Neuron (in vitro differentiated cells): ENCODE data around the gene NELL1.

Experiments
- H2AFZ ChIP-seq: one replicate; pipeline ENCODE4 v1.6.1; 2013; ENCODE audit warnings: low read depth, mild to moderate bottlenecking, inconsistent platforms, low read length, moderate library complexity
- H3K27me3 ChIP-seq: one replicate; pipeline ENCODE4 v1.6.1; 2013; ENCODE audit warnings: low read length; ENCODE audit not compliant: insufficient read depth
- H3K36me3 ChIP-seq: one replicate; pipeline ENCODE4 v1.6.1; 2013; ENCODE audit warnings: low read length; ENCODE audit not compliant: insufficient read depth
- H3K4me1 ChIP-seq: one replicate; pipeline ENCODE4 v1.6.1; 2013; ENCODE audit warnings: low read length; ENCODE audit not compliant: insufficient read depth
- H3K4me3 ChIP-seq: 2 replicates; pipeline ENCODE4 v1.5.1; 2013; ENCODE audit warnings: mild to moderate bottlenecking, low read length, moderate library complexity
- H3K9me3 ChIP-seq: one replicate; pipeline ENCODE4 v1.6.1; 2013; ENCODE audit warnings: low read length

NELL1 gene

DNA sequence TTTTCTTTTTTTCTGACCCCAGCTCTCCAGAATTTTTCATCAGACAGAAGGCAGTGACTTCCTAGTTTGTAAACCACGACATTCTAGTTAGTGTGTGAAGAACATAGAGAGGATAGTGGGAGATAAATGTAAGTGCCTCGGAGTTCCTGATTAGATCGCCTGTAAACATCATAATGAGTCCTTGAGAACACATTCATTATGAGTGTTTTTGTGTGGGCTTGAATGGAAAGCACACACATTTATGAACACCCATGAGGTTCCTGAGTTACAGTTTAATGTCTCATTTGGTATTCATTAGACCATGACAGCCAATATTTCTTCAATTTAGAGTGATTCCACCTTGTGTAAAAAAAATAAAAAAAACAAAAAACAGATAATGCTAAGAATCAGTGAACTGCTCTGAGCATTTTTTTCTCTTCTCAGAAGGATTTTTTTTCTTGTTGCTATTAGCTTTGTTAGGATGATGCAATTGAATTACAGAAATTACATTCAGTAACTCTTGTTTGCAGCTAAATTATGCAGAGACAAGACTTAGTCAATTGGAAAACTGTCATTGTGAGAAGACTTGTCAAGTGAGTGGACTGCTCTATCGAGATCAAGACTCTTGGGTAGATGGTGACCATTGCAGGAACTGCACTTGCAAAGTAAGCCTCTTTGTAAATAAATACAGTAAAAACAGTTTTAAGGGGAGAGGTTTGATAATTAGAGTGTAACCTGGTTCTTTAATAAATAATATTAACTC, 257.6 kb downstream of the NELL1 start:
- no peaks in the 10 kb centered on the region for H3K4me1 ChIP-seq
- H3K4me3 ChIP-seq, result no peak overlapping the region
- no peaks in the 10 kb centered on the region for H3K36me3 ChIP-seq
- H2AFZ ChIP-seq, result no peak overlapping the region
- H3K27me3 ChIP-seq, result no peaks in the 10 kb centered on the region
- H3K9me3 ChIP-seq, result no peaks in the 10 kb centered on the region

DNA sequence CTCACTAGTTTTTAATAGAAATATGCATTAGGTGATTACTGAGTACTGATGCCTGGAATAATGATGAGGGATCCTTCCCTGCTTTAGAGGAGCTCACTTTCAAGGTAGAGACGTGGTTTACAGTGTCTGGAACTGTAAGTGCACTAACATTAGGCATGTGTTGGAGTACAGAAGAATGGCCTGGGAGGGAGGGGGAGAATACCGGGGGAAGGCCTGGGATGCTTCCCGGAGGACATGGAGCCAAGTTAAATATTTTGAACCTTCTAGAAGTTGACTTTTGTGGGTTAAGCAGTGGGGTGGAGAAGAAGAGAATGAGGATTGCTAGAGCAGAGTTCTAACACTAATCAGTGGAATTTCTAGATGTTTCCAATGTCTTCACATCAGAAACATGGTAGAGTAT, 261.6 kb downstream of the NELL1 start:
- Histone ChIP-seq H3K4me3 (no peak overlapping the region), H2AFZ (no peak overlapping the region), H3K9me3 (no peaks in the 10 kb centered on the region)

DNA sequence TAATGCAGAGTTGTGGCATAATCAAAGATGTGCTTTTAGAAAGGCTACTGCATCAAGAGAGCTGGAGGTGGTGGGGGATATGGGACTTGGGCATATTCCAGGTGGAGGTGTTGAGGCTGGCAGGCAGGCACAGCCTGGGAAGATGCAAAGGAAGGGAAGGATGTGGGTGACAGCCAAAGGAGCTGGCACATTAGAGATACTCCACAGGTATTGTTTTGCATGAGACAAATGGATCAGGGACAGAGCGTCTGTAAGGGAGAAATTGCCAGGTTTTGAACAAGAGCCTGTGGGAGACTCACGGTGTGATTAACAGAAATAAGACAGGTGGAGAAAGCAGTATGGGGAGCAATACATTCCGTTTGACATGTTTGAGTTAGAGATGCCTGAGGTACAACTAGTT, 263.7 kb downstream of the NELL1 start:
- no peaks in the 10 kb centered on the region for H3K4me1 ChIP-seq
- no peak overlapping the region for H3K4me3 ChIP-seq
- no peak overlapping the region for H2AFZ ChIP-seq
- H3K36me3 ChIP-seq, result no peaks in the 10 kb centered on the region
- H3K27me3 ChIP-seq, result peaks cover 2% of the 10 kb centered on the region
- H3K9me3 ChIP-seq, result no peaks in the 10 kb centered on the region

More for the DNA sequence above, 261.6 kb downstream of the NELL1 start:
- no peaks in the 10 kb centered on the region for H3K27me3 ChIP-seq
- H3K4me1 ChIP-seq, result no peaks in the 10 kb centered on the region
- H3K36me3 ChIP-seq, result no peaks in the 10 kb centered on the region

DNA sequence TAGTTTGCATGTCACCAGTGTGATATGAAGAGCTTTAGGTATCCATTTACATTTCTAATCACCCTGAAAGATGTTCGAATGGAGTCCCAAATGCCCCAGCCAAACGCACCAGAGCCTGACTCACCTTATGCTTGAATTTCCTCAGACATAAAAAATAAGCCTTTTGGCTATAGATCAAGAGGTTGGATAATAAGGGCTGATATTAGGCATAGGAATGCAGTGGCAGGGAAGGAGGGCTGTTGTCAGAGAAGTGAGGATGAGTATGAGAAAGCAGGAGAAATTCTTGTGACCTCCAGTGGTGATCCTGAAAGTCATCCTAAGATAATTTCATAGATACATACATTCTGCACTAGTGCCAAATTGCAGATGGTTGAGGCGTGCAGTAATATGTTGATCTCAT, 264.6 kb downstream of the NELL1 start:
- Histone ChIP-seq H3K4me1 (no peaks in the 10 kb centered on the region), H3K36me3 (no peaks in the 10 kb centered on the region), H3K27me3 (peaks cover 2% of the 10 kb centered on the region), H3K9me3 (no peaks in the 10 kb centered on the region), H2AFZ (no peak overlapping the region), H3K4me3 (no peak overlapping the region)

DNA sequence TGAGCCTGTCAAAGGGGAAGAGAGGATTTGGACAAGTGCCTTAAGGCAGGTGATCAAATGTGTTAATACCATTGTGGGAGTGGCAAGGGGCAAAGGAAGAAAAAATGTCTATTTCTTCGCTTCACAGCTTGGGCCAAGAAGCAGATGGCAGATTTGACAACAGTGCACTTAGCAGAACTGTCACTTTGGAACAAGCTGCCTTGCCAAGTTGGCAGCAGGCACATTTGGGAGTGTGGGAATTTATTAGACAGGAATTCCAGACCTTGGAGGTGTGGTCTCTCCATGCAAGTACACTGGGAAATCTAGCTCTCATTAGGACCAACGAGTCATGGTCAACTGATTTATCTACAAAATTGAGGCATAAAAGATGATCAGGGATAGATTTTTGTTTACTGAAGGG, 265.1 kb downstream of the NELL1 start:
- Histone ChIP-seq H3K36me3 (no peaks in the 10 kb centered on the region), H3K4me3 (no peak overlapping the region), H3K9me3 (no peaks in the 10 kb centered on the region), H3K27me3 (peaks cover 2% of the 10 kb centered on the region), H3K4me1 (no peaks in the 10 kb centered on the region), H2AFZ (no peak overlapping the region)

DNA sequence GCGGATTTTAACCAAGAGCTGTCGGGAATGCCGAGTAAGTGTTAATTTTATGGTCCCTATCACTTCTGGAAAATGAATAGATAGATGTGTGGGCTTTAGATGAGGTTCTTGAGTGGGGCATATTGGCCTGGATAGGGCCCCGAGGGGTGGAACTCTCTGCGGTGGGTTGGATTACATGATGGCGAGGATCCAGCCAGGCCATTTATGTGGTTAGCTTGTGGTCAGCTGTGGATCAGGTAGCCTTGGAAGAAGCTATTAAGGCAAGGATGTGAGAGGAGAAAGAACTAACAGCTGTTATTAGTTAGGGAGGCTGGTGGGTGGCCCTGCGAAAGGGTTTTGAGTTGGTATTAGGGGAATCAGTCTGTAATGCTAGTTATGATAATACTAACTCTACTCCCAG, 268.4 kb downstream of the NELL1 start:
- no peak overlapping the region for H3K4me3 ChIP-seq

DNA sequence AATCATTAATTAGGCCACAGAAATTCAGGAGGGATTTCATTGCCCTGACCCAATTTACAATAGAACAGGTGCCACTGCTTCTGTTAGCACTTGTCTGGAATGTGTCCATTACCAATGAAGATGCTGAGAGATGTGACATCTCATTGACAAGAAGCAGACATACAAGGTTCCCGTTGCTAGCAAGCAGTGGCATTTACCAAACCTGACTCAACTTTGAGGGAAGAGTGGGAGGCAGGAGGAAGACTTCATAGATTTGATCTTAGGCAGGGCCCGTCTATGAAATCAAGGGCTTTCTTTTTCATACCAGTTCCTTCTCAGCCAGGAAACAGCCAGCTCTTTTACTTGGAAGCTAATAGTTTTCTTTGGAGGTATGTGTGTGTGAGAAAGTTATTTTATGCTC, 280.2 kb downstream of the NELL1 start:
- Histone ChIP-seq H3K36me3 (no peaks in the 10 kb centered on the region), H3K4me3 (no peak overlapping the region), H3K27me3 (no peaks in the 10 kb centered on the region), H3K9me3 (no peaks in the 10 kb centered on the region), H2AFZ (no peak overlapping the region), H3K4me1 (no peaks in the 10 kb centered on the region)

More for the DNA sequence above, 268.4 kb downstream of the NELL1 start:
- no peaks in the 10 kb centered on the region for H3K9me3 ChIP-seq
- H3K36me3 ChIP-seq, result no peaks in the 10 kb centered on the region
- no peaks in the 10 kb centered on the region for H3K4me1 ChIP-seq
- peaks cover 2% of the 10 kb centered on the region for H3K27me3 ChIP-seq
- H2AFZ ChIP-seq, result no peak overlapping the region

DNA sequence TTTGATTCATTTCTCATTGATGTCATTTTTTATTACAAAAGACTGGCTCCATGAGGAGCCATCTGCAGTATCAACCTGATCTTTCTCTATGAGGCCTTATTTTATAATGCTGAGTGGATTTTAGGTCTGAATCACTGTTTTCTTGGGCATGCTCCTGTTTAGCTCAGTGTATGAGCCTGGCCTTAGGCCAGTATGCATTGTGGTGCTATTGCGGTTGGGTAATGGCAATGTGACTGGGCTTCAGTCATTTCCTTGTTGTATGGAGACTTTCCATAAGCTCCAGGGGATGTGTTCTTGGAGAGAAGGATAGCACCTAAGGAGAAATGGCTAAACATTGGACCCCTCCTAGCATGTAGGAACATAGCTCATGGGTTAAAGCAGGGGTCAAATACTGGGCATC, 293.2 kb downstream of the NELL1 start:
- Histone ChIP-seq H3K9me3 (no peaks in the 10 kb centered on the region), H3K4me3 (no peak overlapping the region), H3K36me3 (no peaks in the 10 kb centered on the region), H3K27me3 (no peaks in the 10 kb centered on the region), H3K4me1 (no peaks in the 10 kb centered on the region), H2AFZ (no peak overlapping the region)

DNA sequence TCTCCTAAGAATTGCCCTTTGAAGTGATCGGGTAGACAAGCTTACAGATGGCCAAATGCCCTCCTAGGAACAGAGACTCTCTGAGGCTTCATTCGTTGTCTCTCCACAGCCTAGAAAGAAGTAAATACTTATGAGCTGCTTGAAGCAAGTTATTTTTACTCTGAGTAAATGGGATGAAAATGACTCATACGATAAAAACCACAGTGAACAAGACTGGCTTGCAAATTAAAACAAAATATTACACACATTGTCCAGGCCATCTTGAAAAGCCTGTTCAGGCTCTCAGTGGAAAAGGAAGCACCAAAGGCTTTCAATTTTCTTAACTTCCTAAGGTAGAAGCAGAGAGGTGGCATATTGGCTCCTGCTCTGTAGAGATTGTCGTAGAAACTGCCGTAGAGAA, 294.2 kb downstream of the NELL1 start:
- Histone ChIP-seq H3K27me3 (no peaks in the 10 kb centered on the region), H3K4me1 (no peaks in the 10 kb centered on the region), H2AFZ (no peak overlapping the region), H3K9me3 (no peaks in the 10 kb centered on the region), H3K36me3 (no peaks in the 10 kb centered on the region), H3K4me3 (no peak overlapping the region)

DNA sequence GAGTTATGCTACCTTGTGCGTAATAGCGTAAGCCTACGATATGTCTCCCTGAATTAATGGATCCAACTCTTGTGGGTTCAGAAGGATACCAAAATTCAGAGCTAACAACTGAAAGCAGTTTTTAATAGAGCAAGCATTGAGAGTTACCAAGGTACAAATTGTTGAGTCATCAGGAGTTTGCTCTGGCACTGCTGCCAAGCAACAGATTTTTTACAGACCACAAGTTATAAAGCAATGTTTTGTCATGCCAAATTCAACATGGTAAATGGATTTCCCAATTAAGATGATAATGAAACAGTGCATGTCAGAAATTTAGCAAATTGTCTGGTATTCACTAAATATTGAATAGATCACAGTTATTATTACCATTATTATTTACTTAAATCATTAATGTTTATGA, 295.6 kb downstream of the NELL1 start:
- no peaks in the 10 kb centered on the region for H3K4me1 ChIP-seq
- H3K4me3 ChIP-seq, result no peak overlapping the region
- H2AFZ ChIP-seq, result no peak overlapping the region
- no peaks in the 10 kb centered on the region for H3K9me3 ChIP-seq
- H3K36me3 ChIP-seq, result no peaks in the 10 kb centered on the region
- no peaks in the 10 kb centered on the region for H3K27me3 ChIP-seq

DNA sequence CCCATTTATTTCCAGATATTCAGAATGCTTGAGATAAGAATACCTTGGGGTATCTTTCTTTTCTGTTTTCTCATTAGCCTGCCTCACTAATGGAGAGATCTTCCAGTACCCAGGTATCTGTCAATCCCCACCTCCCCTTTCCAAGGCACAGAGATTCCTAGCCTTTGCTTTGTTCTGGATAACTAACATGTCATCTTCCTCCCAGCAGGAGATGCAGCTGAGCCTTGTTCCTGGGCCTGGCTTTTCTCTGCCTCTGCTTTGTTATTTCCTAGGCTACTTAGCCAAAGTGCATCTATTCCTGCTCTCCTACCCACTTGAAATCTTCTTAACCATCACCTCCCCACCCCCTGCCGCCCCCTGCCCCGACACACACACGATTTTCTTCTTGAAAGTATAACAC, 297.1 kb downstream of the NELL1 start:
- H3K4me3 ChIP-seq, result no peak overlapping the region
- no peaks in the 10 kb centered on the region for H3K4me1 ChIP-seq
- no peaks in the 10 kb centered on the region for H3K27me3 ChIP-seq
- H3K36me3 ChIP-seq, result no peaks in the 10 kb centered on the region
- H3K9me3 ChIP-seq, result no peaks in the 10 kb centered on the region
- H2AFZ ChIP-seq, result no peak overlapping the region

DNA sequence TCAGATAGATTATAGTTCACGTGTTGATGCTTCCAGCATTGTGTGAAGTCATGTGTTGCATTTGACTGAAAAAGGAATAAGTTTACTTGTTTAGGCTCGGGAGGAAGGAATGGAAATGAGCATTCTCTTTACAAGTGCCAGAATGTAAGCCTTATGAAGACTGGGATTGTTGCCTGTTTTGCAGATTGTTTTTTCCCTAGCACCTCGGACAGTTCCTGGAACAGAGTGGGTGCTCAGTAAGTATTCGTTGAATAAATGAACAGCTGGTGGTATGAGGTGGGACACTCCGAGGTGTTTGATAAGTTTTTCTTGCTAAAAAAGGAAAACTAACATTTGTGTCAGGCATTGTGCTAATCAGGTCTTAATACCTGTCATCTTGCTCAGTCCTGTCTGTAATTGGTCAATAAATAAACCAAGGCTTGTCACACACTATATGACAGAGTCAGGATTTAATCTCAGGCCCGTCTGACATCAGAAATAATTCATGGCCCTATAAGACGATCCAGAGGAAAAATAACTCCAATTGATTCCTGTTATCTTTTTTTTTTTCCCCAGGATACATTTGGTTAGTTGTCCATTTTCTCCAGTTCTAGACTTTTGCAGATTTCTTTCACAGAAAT, 304.7 kb downstream of the NELL1 start:
- Histone ChIP-seq H3K4me1 (no peaks in the 10 kb centered on the region), H3K36me3 (no peaks in the 10 kb centered on the region), H3K4me3 (no peak overlapping the region), H3K27me3 (no peaks in the 10 kb centered on the region), H2AFZ (no peak overlapping the region), H3K9me3 (no peaks in the 10 kb centered on the region)

DNA sequence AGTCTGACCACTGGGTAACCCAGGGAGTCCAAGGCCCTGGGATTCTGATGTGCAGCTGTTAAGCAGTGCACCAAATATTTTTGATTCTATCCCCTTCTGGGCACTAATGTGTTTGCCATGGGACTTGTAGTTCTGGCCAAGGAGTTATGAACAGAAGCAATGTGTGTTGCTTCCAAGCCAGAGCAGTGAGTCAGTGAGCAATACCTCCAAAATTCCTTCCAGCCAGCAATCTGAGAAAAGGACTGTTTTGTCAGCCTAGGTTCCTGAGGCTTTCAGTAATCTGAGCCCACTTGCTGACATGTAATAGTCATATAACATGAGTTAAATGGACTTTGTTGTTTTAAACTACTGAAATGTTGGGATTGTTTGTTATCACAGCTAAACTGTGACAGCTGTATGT, 311.4 kb downstream of the NELL1 start:
- H3K4me3 ChIP-seq, result no peak overlapping the region
- no peak overlapping the region for H2AFZ ChIP-seq
- no peaks in the 10 kb centered on the region for H3K4me1 ChIP-seq
- H3K9me3 ChIP-seq, result no peaks in the 10 kb centered on the region
- peaks cover 2% of the 10 kb centered on the region for H3K27me3 ChIP-seq
- H3K36me3 ChIP-seq, result no peaks in the 10 kb centered on the region

DNA sequence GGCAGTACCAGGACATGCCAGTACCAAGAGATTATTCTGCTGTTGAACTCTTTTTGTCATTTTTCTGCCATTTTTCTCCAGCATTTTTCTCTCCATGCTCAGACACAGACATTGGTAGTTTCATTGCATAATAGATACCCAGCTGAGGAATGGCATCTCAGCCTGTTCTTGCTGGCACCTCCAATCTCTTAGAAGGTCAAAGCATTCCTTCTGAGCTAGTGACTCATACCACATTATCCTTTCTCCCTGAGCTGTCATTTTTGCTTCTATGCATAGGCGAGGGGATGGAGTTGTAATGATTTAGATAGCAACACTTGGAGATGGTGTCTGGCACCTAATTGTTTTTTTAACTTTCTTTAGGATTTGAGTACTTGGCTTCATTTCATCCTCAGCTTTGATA, 321.1 kb downstream of the NELL1 start:
- Histone ChIP-seq H3K4me3 (no peak overlapping the region), H3K4me1 (no peaks in the 10 kb centered on the region), H3K9me3 (no peaks in the 10 kb centered on the region), H3K27me3 (no peaks in the 10 kb centered on the region), H2AFZ (no peak overlapping the region), H3K36me3 (no peaks in the 10 kb centered on the region)
